ENCODE measurements around the gene GLI1.
"Not testable (repeated sequence)": the region's sequence is repeated elsewhere in the genome, so short reads cannot be mapped to it uniquely, and the experiment has no call there.

The GLI1 gene

GRCh38 chr12:57502311-57502969 is 42.9 kb downstream of the GLI1 start:
- not testable (repeated sequence) for DNase-seq

DNA sequence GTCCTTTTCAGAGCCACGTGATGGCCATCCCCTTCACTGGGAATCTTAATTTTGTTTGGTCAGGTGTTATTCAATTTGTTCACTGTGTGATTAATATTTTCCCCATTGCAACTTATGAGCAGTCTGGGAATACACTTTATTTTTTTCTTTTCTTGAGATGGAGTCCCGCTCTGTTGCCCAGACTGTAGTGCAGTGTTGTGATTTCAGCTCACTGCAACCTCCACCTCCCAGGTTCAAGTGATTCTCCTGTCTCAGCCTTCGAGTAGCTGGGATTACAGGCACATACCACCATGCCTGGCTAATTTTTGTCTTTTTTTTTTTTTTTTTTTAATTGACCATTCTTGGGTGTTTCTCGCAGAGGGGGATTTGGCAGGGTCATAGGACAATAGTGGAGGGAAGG is 47.0 kb downstream of the GLI1 start:
- DNase-seq = not testable (repeated sequence)

- not testable (repeated sequence) for DNase-seq
These were observed 48.2 kb downstream of the GLI1 start for GRCh38 chr12:57507796-57508195.

- no peak for DNase-seq
These were observed 51.6 kb downstream of the GLI1 start for GRCh38 chr12:57511161-57511560.

- no peak for DNase-seq
These were observed 52.2 kb downstream of the GLI1 start for GRCh38 chr12:57511588-57512325.

- DNase-seq = no peak
These were observed 53.1 kb downstream of the GLI1 start for GRCh38 chr12:57512665-57513064.

DNA sequence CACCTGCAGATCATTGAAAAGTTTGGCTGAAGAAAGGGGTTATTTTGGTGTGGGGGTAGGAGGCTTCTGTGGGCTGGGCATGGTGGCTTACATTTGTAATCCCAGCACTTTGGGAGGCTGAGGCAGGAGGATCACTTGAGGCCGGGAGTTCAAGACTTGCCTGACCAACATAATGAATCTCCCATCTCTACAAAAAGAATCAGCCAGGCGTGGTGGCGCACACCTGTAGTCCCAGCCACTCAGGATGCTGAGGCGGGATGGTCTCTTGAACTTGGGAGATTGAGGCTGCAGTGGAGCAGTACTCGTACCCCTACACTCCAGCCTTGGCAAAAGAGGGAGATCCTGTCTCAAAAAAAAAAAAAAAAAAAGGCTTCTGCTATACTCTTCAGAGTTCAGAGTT is 53.7 kb downstream of the GLI1 start:
- DNase-seq = no peak

DNA sequence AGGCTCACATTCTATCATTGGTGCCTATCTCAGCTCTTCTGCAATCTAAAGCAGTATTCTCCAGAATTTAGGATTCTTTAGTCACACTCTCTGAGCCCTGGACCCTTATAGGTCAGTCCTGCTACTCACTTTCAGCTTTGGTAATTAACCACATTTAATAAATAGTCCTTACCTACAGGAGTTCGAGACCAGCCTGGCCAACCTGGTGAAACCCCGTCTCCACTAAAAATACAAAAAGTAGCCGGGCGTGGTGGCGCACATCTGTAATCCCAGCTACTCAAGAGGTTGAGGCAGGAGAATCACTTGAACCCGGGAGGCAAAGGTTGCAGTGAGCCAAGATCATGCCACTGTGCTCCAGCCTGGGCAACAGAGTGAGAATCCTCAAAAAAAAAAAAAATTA is 54.1 kb downstream of the GLI1 start:
- not testable (repeated sequence) for DNase-seq

DNA sequence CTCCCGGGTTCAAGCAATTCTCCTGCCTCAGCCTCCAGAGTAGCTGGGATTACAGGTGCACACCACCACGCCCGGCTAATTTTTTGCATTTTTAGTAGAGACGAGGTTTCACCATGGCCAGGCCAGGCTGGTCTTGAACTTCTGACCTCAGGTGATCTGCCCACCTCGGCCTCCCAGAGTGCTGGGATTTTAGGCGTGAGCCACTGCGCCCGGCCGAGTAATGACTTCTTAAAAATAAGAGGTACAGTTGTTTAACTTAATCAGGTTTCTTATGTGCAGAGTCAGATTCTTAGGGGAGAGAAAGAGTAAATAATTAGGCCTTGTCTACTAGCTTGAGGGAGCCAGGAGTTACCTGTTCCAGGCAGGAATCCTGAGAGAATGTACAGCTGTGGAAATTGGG is 54.7 kb downstream of the GLI1 start:
- not testable (repeated sequence) for DNase-seq

GRCh38 chr12:57514720-57515407 is 55.3 kb downstream of the GLI1 start:
- no peak for DNase-seq

DNA sequence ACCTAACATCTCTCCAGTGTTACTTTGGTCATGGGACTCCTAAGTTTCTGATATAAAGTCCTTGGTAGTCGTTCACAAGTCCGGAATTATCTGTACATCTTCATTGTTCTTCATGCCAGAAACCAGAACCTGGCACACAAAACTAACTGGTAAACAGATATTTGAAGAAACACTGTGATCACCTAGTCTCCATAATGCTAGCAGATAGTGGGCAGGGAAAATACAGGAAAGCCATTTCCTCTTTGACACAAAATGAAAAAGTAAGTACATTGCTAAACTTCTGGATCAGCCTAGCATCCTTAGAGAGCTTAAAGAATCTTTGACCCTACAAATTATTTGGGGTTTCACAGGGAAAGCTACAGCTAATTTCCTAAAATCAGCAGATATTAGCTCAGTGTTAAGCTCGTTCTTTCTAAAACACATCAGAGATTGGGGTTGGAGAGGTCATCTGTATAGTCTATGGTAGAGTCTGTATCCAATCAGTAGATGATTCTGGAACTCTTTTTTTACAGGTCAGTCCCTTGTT is 55.9 kb downstream of the GLI1 start:
- DNase-seq = no peak

GRCh38 chr12:57515934-57516541 is 56.5 kb downstream of the GLI1 start:
- no peak for DNase-seq

- no peak for DNase-seq
These were observed 57.1 kb downstream of the GLI1 start for GRCh38 chr12:57516617-57517153.

GRCh38 chr12:57517187-57517586 is 57.6 kb downstream of the GLI1 start:
- DNase-seq = no peak

GRCh38 chr12:57517718-57518117 is 58.1 kb downstream of the GLI1 start:
- DNase-seq = not testable (repeated sequence)

DNA sequence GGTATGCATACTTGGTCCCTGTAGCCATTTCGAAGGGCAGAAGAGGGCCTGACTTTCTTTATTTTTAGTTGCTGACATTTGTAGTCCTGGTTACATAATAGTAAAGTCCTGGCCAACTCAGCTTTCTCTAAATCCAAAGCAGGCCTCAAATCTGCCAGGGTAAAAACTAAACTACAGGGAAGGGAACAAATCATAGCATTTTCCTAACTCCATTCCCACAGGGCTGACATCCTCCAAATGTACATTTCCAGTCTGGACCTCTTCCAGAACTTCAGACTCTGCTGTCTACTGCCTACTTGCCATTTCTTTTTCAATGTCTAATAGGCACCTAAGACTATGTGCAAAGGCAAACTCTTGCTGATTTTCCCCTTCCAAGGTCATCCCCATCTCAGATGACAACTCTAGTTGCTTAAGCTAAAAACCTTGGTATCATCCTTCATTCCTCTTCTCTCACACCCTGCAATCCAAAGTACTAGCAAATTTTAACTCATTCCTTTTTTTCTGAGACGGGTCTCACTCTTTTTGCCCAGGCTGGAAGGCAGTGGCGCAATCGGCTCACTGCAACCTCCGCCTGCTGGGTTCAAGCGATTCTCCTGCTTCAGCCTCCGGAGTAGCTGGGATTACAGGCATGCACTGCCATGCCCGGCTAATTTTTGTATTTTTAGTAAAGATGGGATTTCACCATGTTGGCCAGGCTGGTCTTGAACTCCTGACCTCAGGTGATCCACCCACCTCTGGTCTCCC is 58.8 kb downstream of the GLI1 start:
- no peak for DNase-seq

- DNase-seq = no peak
These were observed 59.6 kb downstream of the GLI1 start for GRCh38 chr12:57518920-57519795.

GRCh38 chr12:57519796-57520052 is 60.1 kb downstream of the GLI1 start:
- no peak for DNase-seq

- peak; percentile 92 for DNase-seq
These were observed 60.7 kb downstream of the GLI1 start, which contains the start of gene DDIT3 for GRCh38 chr12:57520053-57520818. TSS of gene DDIT3 (minus strand) at chr12:57520514. CDS start at chr12:57517406, 3,108 bp downstream.

DNA sequence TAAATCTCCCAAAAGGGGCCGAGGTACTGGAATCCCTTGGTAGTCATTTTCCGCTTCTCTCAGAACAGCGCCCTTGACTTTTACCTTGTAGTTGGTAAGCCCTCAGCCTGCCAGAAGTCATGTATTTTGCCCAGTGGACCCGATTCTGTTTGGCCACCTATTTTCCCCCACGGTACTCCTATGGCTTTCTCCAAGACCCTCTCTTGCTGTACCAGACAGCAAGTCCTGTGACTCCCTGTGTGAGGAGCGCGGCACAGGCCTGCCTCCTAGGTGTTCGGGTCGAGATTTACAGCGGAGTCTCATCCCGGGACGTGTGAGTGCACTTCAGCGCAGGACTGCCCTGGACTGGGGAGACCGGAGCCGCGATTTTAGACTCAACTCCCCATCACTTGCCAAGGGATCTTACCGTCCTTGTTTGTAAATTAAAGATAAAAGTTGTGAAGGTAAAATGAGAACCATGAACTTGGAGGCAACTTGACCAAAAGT is 62.0 kb downstream of the GLI1 start:
- DNase-seq = no peak

All from SHP77 treated with DMSO at 0.1 percent for 48 hours (cell line).